ENCODE data around the gene PSMD8. TPM values are rescaled to one million over a fixed set of nuclear protein-coding genes. Genes with fewer than 3 reads are reported as not detected.

The PSMD8 gene
- total RNA-seq, 2 donors from 2014 or later = 49.4 to 68.7 TPM

GRCh38 chr19:38429055-38429810 lies 54.9 kb downstream of the PSMD8 start:
- Histone ChIP-seq H3K36me3 (replicated peaks in 1 of 2; ENCODE audit: insufficient read depth in 1 of 2, low read depth in 2 of 2) (no peaks in the 10 kb centered on the region), H3K4me3 (no peak overlapping the region), H3K27ac (no peak overlapping the region), H3K27me3 (peaks cover 0 to 3% of the 10 kb centered on the region in 2 donors), H3K4me1 (no peaks in the 10 kb centered on the region), H3K9me3 (no peaks in the 10 kb centered on the region)
- no peak for DNase-seq
- TF ChIP-seq POLR2A (IDR thresholded peaks at IDR 0.05) (no peak), CTCF (IDR thresholded peaks at IDR 0.05) (no peak)
- WGBS, 2 donors = 35 to 47% methylated on average over 14 of the region's 14 CpGs
- intact Hi-C loops (cut with DNase I) = no loop called here
- ATAC-seq = no peak

GRCh38 chr19:38429811-38430156 lies 55.4 kb downstream of the PSMD8 start:
- H3K27me3 ChIP-seq = peaks cover 0 to 9% of the 10 kb centered on the region in 2 donors

GRCh38 chr19:38430931-38431330 lies 56.6 kb downstream of the PSMD8 start:
- no peaks in the 10 kb centered on the region for H3K36me3 ChIP-seq (replicated peaks in 1 of 2; ENCODE audit: insufficient read depth in 1 of 2, low read depth in 2 of 2)
- no peak overlapping the region for H3K27ac ChIP-seq
- no peaks in the 10 kb centered on the region for H3K9me3 ChIP-seq
- 61 to 74% methylated on average over 7 of the region's 7 CpGs for WGBS, 2 donors
- no peaks in the 10 kb centered on the region for H3K4me1 ChIP-seq
- no peak for ATAC-seq
- peaks cover 0 to 10% of the 10 kb centered on the region in 2 donors for H3K27me3 ChIP-seq
- DNase-seq = no peak
- H3K4me3 ChIP-seq = no peak overlapping the region
- intact Hi-C loops (cut with DNase I) = no loop called here
- TF ChIP-seq POLR2A (IDR thresholded peaks at IDR 0.05) (no peak), CTCF (IDR thresholded peaks at IDR 0.05) (no peak)

More at GRCh38 chr19:38429811-38430156, 55.4 kb downstream of the PSMD8 start:
- no peak overlapping the region for H3K27ac ChIP-seq
- no peaks in the 10 kb centered on the region for H3K4me1 ChIP-seq
- no peaks in the 10 kb centered on the region for H3K36me3 ChIP-seq (replicated peaks in 1 of 2; ENCODE audit: insufficient read depth in 1 of 2, low read depth in 2 of 2)
- intact Hi-C loops (cut with DNase I) = no loop called here
- TF ChIP-seq CTCF (IDR thresholded peaks at IDR 0.05) (no peak), POLR2A (IDR thresholded peaks at IDR 0.05) (no peak)
- no peaks in the 10 kb centered on the region for H3K9me3 ChIP-seq
- no peak for DNase-seq
- ATAC-seq = no peak
- H3K4me3 ChIP-seq = no peak overlapping the region
- 65 to 68% methylated on average over 2 of the region's 2 CpGs for WGBS, 2 donors

GRCh38 chr19:38433268-38433733 lies 58.9 kb downstream of the PSMD8 start, which contains the start of gene RYR1:
RYR1 (plus strand) TSS chr19:38433691; CDS start chr19:38433830, 139 bp downstream.
- Histone ChIP-seq H3K4me3 (no peak within 1 kb of the TSS), H3K27ac (no peak within 1 kb of the TSS), H3K4me1 (no peaks in the 10 kb centered on the region), H3K9me3 (no peaks in the 10 kb centered on the region), H3K36me3 (replicated peaks in 1 of 2; ENCODE audit: insufficient read depth in 1 of 2, low read depth in 2 of 2) (no peaks in the 10 kb centered on the region), H3K27me3 (peaks cover 0 to 10% of the 10 kb centered on the region in 2 donors)
- ATAC-seq = no peak
- DNase-seq = peak in 3 of 4 donors; percentile 38 to 56 (median 45)
- WGBS, 2 donors = 12% methylated on average over 20 of the region's 20 CpGs; no CpG with 5 or more reads in 1 of the 2 donors
- intact Hi-C loops (cut with DNase I) = no loop called here
- TF ChIP-seq POLR2A (IDR thresholded peaks at IDR 0.05) = no peak

Other genes with a start within 250 kb of the PSMD8 start
- gene DPF1, start 150.3 kb upstream of the PSMD8 start, total RNA-seq = not detected
- 100 to 1,000 TPM in 1 of 2 donors, 10 to 100 TPM in 1; 54.2 to 105 TPM for gene PPP1R14A, start 118.2 kb upstream of the PSMD8 start, total RNA-seq
- 100 to 1,000 TPM; 266 to 305 TPM for gene SPINT2, start 110.0 kb upstream of the PSMD8 start, total RNA-seq
- gene C19orf33, start 70.3 kb upstream of the PSMD8 start, total RNA-seq = 1 to 10 TPM in 1 of 2 donors, not detected in 1; 2.6 TPM
- gene YIF1B, start 58.6 kb upstream of the PSMD8 start, total RNA-seq = 10 to 100 TPM in 1 of 2 donors, 1 to 10 TPM in 1; 8.2 to 22.3 TPM
- gene KCNK6, start 54.7 kb upstream of the PSMD8 start, total RNA-seq = 10 to 100 TPM in 1 of 2 donors, 1 to 10 TPM in 1; 8.6 to 13.8 TPM
- gene CATSPERG, start 38.7 kb upstream of the PSMD8 start, total RNA-seq = 1 to 10 TPM in 1 of 2 donors, under 1 TPM in 1; 0.78 to 9.6 TPM
- gene GGN, start 13.5 kb downstream of the PSMD8 start, total RNA-seq = under 1 TPM in 1 of 2 donors, not detected in 1; 0.78 TPM
- under 1 TPM; under 0.01 to 0.52 TPM for gene SPRED3, start 14.1 kb downstream of the PSMD8 start, total RNA-seq
- 10 to 100 TPM; 24.9 to 51.4 TPM for gene FAM98C, start 28.5 kb downstream of the PSMD8 start, total RNA-seq
- 1 to 10 TPM; 1.6 to 4.6 TPM for gene RASGRP4, start 51.6 kb downstream of the PSMD8 start, total RNA-seq
- 1 to 10 TPM in 1 of 2 donors, under 1 TPM in 1; 0.33 to 1.0 TPM for gene RYR1, start 59.1 kb downstream of the PSMD8 start, total RNA-seq
- gene MAP4K1, start 243.4 kb downstream of the PSMD8 start, total RNA-seq = 1 to 10 TPM; 2.0 to 2.9 TPM
- gene EIF3K, start 244.6 kb downstream of the PSMD8 start, total RNA-seq = 100 to 1,000 TPM; 108 to 169 TPM

Measured in body of pancreas (tissue), 4 donors.